Natural killer cell (primary cell): ENCODE results near the gene VAMP5. TPM values are rescaled to one million over a fixed set of nuclear protein-coding genes. Genes with fewer than 3 reads are reported as not detected.
"Not testable (repeated sequence)": the region's sequence is repeated elsewhere in the genome, so short reads cannot be mapped to it uniquely, and the experiment has no call there.

Source experiments
- ATAC-seq, 3 donors: fragments of 150-1000 bp in 2 of 3; fragments of 200-7000 bp in 1 of 3; cut with Tn5 transposase; 1 replicate in 1 of 3; 2 replicates in 2 of 3; pipeline ENCODE4 v1.10.0; 2021; ENCODE audit warnings: mild to moderate bottlenecking in 2 of 3, moderate library complexity in 2 of 3
- DNase-seq, 2 donors: peaks; one replicate each; pipeline versions ENCODE4 v3.0.0 to v3.0.0-alpha.2; 2013 to 2021; ENCODE audit warnings: mixed read lengths in 1 of 2
- H3K27ac ChIP-seq: one replicate; pipeline ENCODE4 v1.5.1; 2013; ENCODE audit warnings: mild to moderate bottlenecking, low read length
- H3K27me3 ChIP-seq: one replicate; pipeline ENCODE4 v1.6.1; 2013; ENCODE audit warnings: low read length; ENCODE audit not compliant: control insufficient read depth, insufficient read depth
- H3K36me3 ChIP-seq: one replicate; pipeline ENCODE4 v1.6.1; 2013; ENCODE audit warnings: low read length; ENCODE audit not compliant: control insufficient read depth, insufficient read depth
- H3K4me1 ChIP-seq: one replicate; pipeline ENCODE4 v1.6.1; 2013; ENCODE audit warnings: low read length; ENCODE audit not compliant: control insufficient read depth, insufficient read depth
- H3K4me3 ChIP-seq: one replicate; pipeline ENCODE4 v1.5.1; 2013; ENCODE audit warnings: low read length
- H3K9me3 ChIP-seq: one replicate; pipeline ENCODE4 v1.6.1; 2013; ENCODE audit warnings: low read length; ENCODE audit not compliant: control insufficient read depth, insufficient read depth
- H3K27ac Mint-ChIP-seq, 2 donors: one replicate each; pipeline ENCODE4 v1.8.0; 2022; ENCODE audit warnings: mild to moderate bottlenecking in 2 of 2, mixed read lengths in 2 of 2, moderate library complexity in 1 of 2
- H3K27me3 Mint-ChIP-seq, 2 donors: one replicate each; pipeline ENCODE4 v1.8.0; 2022; ENCODE audit warnings: low read depth in 2 of 2, mixed read lengths in 2 of 2
- H3K36me3 Mint-ChIP-seq: one replicate; pipeline ENCODE4 v1.8.0; 2022; ENCODE audit warnings: mixed read lengths
- H3K4me1 Mint-ChIP-seq, 2 donors: one replicate each; pipeline ENCODE4 v1.8.0; 2022; ENCODE audit warnings: mixed read lengths in 2 of 2
- H3K4me3 Mint-ChIP-seq: one replicate; pipeline ENCODE4 v1.8.0; 2022; ENCODE audit warnings: mild to moderate bottlenecking, moderate library complexity, mixed read lengths
- H3K9me3 Mint-ChIP-seq, 2 donors: one replicate each; pipeline ENCODE4 v1.8.0; 2022; ENCODE audit warnings: mixed read lengths in 2 of 2
- CTCF ChIP-seq: fragments of 200-600 bp; IDR thresholded peaks from one replicate; pipeline ENCODE4 v1.8.0; 2022; ENCODE audit warnings: antibody characterized with exemption
- WGBS: methylation state at CpG from one replicate; pipeline ENCODE4 v1.1.7; 2013; ENCODE audit warnings: missing lambda C conversion rate; ENCODE audit not compliant: insufficient coverage; 5-methylcytosine and 5-hydroxymethylcytosine counted together
- intact Hi-C: fragments of 100-400 bp; cut with micrococcal nuclease; formaldehyde crosslinking; loops from one replicate; pipeline ENCODE4 v1.14.2; 2022
- total RNA-seq, 4 donors: library from RNA; stranded (reverse); fragments of 120-200 nt in 1 of 4; gene quantifications; one replicate each; pipeline versions ENCODE4 v1.2.3 to v1.2.4, GENCODE V29; 2013 to 2022

Gene VAMP5
- total RNA-seq, 3 donors from 2014 or later (not counting 1 experiment from before 2014, with no cell fraction given) = 35.0 to 50.7 (median 36.7) TPM

- 91% methylated on average over 6 of the region's 6 CpGs for WGBS
- no peaks in the 10 kb centered on the region for H3K9me3 Mint-ChIP-seq
- H3K27me3 Mint-ChIP-seq = no peaks in the 10 kb centered on the region
- H3K27me3 ChIP-seq = no peaks in the 10 kb centered on the region
- H3K9me3 ChIP-seq = no peaks in the 10 kb centered on the region
- peaks cover 33% of the 10 kb centered on the region for H3K4me1 ChIP-seq
- DNase-seq (no peak), ATAC-seq (no peak)
- no peaks in the 10 kb centered on the region for H3K36me3 Mint-ChIP-seq
- intact Hi-C loops = loop anchor here (5.0 kb wide), 1 partner anchor 39 kb away; the partner anchor contains the start of gene GGCX
- H3K27ac Mint-ChIP-seq = peak overlapping the region in 1 of 2 donors; percentile 81
- TF ChIP-seq CTCF = no peak
- H3K27ac ChIP-seq = no peak overlapping the region
- peaks cover 18% of the 10 kb centered on the region for H3K36me3 ChIP-seq
- peaks cover 20 to 27% of the 10 kb centered on the region in 2 donors for H3K4me1 Mint-ChIP-seq
- no peak overlapping the region for H3K4me3 ChIP-seq
- peak overlapping the region; percentile 86 for H3K4me3 Mint-ChIP-seq
These were observed 16.9 kb downstream of the VAMP5 start for GRCh38 chr2:85600951-85601770.

GRCh38 chr2:85601771-85602475 is 17.7 kb downstream of the VAMP5 start:
- intact Hi-C loops = loop anchor here (1.0 to 5.0 kb wide), 2 partner anchors 10 to 40 kb away; partner anchors contain the start of genes C2orf68 and GGCX
- Mint-ChIP-seq H3K4me3 (peak overlapping the region; percentile 86), H3K27ac (peak overlapping the region in 1 of 2 donors; percentile 81), H3K36me3 (no peaks in the 10 kb centered on the region), H3K27me3 (no peaks in the 10 kb centered on the region), H3K4me1 (peaks cover 14 to 20% of the 10 kb centered on the region in 2 donors), H3K9me3 (no peaks in the 10 kb centered on the region)
- WGBS = 10% methylated on average over 36 of the region's 36 CpGs
- ATAC-seq (peak; percentile 19 to 35 (median 21)), DNase-seq (no peak)
- TF ChIP-seq CTCF = no peak
- no peaks in the 10 kb centered on the region for H3K27me3 ChIP-seq
- peak overlapping the region; percentile 39 for H3K4me3 ChIP-seq
- peak overlapping the region; percentile 32 for H3K27ac ChIP-seq
- H3K9me3 ChIP-seq = no peaks in the 10 kb centered on the region
- peaks cover 25% of the 10 kb centered on the region for H3K4me1 ChIP-seq
- H3K36me3 ChIP-seq = peaks cover 16% of the 10 kb centered on the region

- WGBS = under 1% methylated on average over 73 of the region's 73 CpGs
- H3K27ac Mint-ChIP-seq = peak within 1 kb of the TSS; percentile 74 to 81
- intact Hi-C loops = loop anchor here (1.0 to 5.0 kb wide), 2 partner anchors 10 to 40 kb away; partner anchors contain the start of genes C2orf68 and GGCX
- DNase-seq = peak; percentile 82 to 89
- Histone ChIP-seq H3K36me3 (peaks cover 10% of the 10 kb centered on the region), H3K27ac (peak within 1 kb of the TSS; percentile 32), H3K9me3 (no peaks in the 10 kb centered on the region), H3K27me3 (no peaks in the 10 kb centered on the region), H3K4me1 (peaks cover 24% of the 10 kb centered on the region), H3K4me3 (peak within 1 kb of the TSS; percentile 83)
- peak; percentile 97 to 99 (median 97) for ATAC-seq
- H3K36me3 Mint-ChIP-seq = no peaks in the 10 kb centered on the region
- H3K4me1 Mint-ChIP-seq = peaks cover 16% of the 10 kb centered on the region in 2 donors
- H3K4me3 Mint-ChIP-seq = peak within 1 kb of the TSS; percentile 90
- peak; percentile 40 for TF ChIP-seq CTCF
- H3K9me3 Mint-ChIP-seq = no peaks in the 10 kb centered on the region
- H3K27me3 Mint-ChIP-seq = no peaks in the 10 kb centered on the region
These were observed 18.4 kb downstream of the VAMP5 start, which contains the start of gene TMEM150A for GRCh38 chr2:85602476-85603234. Gene TMEM150A, minus strand, starts transcription at chr2:85602698. Its CDS starts 750 bp downstream, at chr2:85601948.

- not testable (repeated sequence) for H3K36me3 Mint-ChIP-seq, H3K27me3 ChIP-seq, H3K9me3 ChIP-seq, DNase-seq, H3K27ac Mint-ChIP-seq, H3K4me3 Mint-ChIP-seq, H3K4me3 ChIP-seq, H3K9me3 Mint-ChIP-seq, H3K27me3 Mint-ChIP-seq, ATAC-seq, H3K27ac ChIP-seq
- peaks cover 13% of the 10 kb centered on the region for H3K36me3 ChIP-seq
- peaks cover 24% of the 10 kb centered on the region for H3K4me1 ChIP-seq
- intact Hi-C loops = loop anchor here (5.0 kb wide), 1 partner anchor 42 kb away; the partner anchor contains the start of gene GGCX
- peaks cover 23 to 25% of the 10 kb centered on the region in 2 donors for H3K4me1 Mint-ChIP-seq
- WGBS = 95% methylated on average over 3 of the region's 3 CpGs
These were observed 19.9 kb downstream of the VAMP5 start for GRCh38 chr2:85604133-85604444.
